B cell (primary cell): ENCODE results near the gene ZNF701. TPM values are rescaled to one million over a fixed set of nuclear protein-coding genes. Genes with fewer than 3 reads are reported as not detected.

Experiments
- ATAC-seq: fragments of 200-7000 bp; cut with Tn5 transposase; one replicate; pipeline ENCODE4 v1.10.0; 2021; ENCODE audit warnings: low read depth, mild to moderate bottlenecking, moderate number of reproducible peaks, moderate library complexity
- CTCF ChIA-PET: fragments of 350-600 bp; sonication (Branson Sonifier 250); formaldehyde crosslinking; loops from one replicate; lab custom pipeline; 2021; ENCODE audit warnings: antibody characterized with exemption, inconsistent platforms; lab: Charles Lee
- POLR2A ChIA-PET: fragments of 350-600 bp; sonication (Branson Sonifier 250); formaldehyde crosslinking; loops from one replicate; lab custom pipeline; 2021; ENCODE audit warnings: antibody characterized with exemption; lab: Charles Lee
- DNase-seq: peaks from one replicate; pipeline ENCODE4 v3.0.0; 2013
- H2AFZ ChIP-seq: 2 replicates; pipeline ENCODE4 v1.6.1; 2012; ENCODE audit warnings: mild to moderate bottlenecking, low read depth, low read length; ENCODE audit not compliant: insufficient read depth, poor library complexity, severe bottlenecking
- H3K27ac ChIP-seq, 2 donors: 1 replicate in 1 of 2; 2 replicates in 1 of 2; pipeline ENCODE4 v1.5.1; 2012 to 2013; ENCODE audit warnings: low read length in 2 of 2, mild to moderate bottlenecking in 2 of 2, moderate library complexity in 1 of 2
- H3K27me3 ChIP-seq, 4 experiments: fragments of 200-600 bp in 1 of 4; sonication (generic) in 1 of 4; replicated peaks in 1 of 4; 1 replicate in 2 of 4; 2 replicates in 2 of 4; pipeline versions ENCODE4 v1.6.1 to v1.7.0; 2013 to 2016; ENCODE audit warnings: low read length in 3 of 4, mild to moderate bottlenecking in 2 of 4, mixed read lengths in 1 of 4, moderate library complexity in 1 of 4; ENCODE audit not compliant: insufficient read depth in 4 of 4, control insufficient read depth in 3 of 4; ENCODE audit errors: control extremely low read depth in 1 of 4
- H3K36me3 ChIP-seq, 2 experiments: replicated peaks in 1 of 2; 1 replicate in 1 of 2; 2 replicates in 1 of 2; pipeline versions ENCODE4 v1.6.1 to v1.7.1; 2013; ENCODE audit warnings: low read length in 1 of 2; ENCODE audit not compliant: insufficient read depth in 2 of 2, control insufficient read depth in 1 of 2; ENCODE audit errors: control extremely low read depth in 1 of 2, extremely low read depth in 1 of 2
- H3K4me1 ChIP-seq, 2 donors: fragments of 200-600 bp in 1 of 2; sonication (generic) in 1 of 2; 1 replicate in 1 of 2; 2 replicates in 1 of 2; pipeline versions ENCODE4 v1.5.1 to v1.6.1; 2013 to 2017; ENCODE audit warnings: low read length in 2 of 2; ENCODE audit not compliant: control insufficient read depth in 2 of 2, insufficient read depth in 2 of 2
- H3K4me2 ChIP-seq: replicated peaks from 2 replicates; pipeline ENCODE3; 2012; ENCODE audit warnings: mild to moderate bottlenecking, low read depth, low read length; ENCODE audit not compliant: poor library complexity, severe bottlenecking
- H3K4me3 ChIP-seq, 5 experiments: fragments of 200-600 bp in 1 of 5; sonication (generic) in 1 of 5; 1 replicate in 3 of 5; 2 replicates in 2 of 5; pipeline versions ENCODE4 v1.5.1 to v1.7.0; 2011 to 2016; ENCODE audit warnings: low read length in 4 of 5, mild to moderate bottlenecking in 4 of 5, low read depth in 2 of 5, control low read depth in 1 of 5, moderate library complexity in 1 of 5; ENCODE audit not compliant: insufficient read depth in 1 of 5; ENCODE audit errors: control extremely low read depth in 1 of 5, extremely low read depth in 1 of 5
- H3K79me2 ChIP-seq: fragments of 200-600 bp; sonication (generic); one replicate; pipeline ENCODE4 v1.6.0; 2016; ENCODE audit warnings: low read length; ENCODE audit not compliant: control insufficient read depth, insufficient read depth
- H3K9ac ChIP-seq: fragments of 200-600 bp; sonication (generic); 2 replicates; pipeline ENCODE4 v1.6.1; 2017; ENCODE audit warnings: mild to moderate bottlenecking, low read length, moderate library complexity
- H3K9me3 ChIP-seq, 3 donors: one replicate each; pipeline versions ENCODE4 v1.6.1 to v1.7.1; 2013; ENCODE audit warnings: low read length in 2 of 3; ENCODE audit not compliant: control insufficient read depth in 2 of 3, insufficient read depth in 1 of 3; ENCODE audit errors: control extremely low read depth in 1 of 3
- H4K20me1 ChIP-seq: 2 replicates; pipeline ENCODE4 v1.6.0; 2012; ENCODE audit warnings: mild to moderate bottlenecking, low read length; ENCODE audit not compliant: insufficient read depth, control insufficient read depth, poor library complexity, severe bottlenecking
- H3K27ac Mint-ChIP-seq: one replicate; pipeline ENCODE4 v1.8.0; 2021; ENCODE audit warnings: mixed read lengths
- H3K27me3 Mint-ChIP-seq: one replicate; pipeline ENCODE4 v1.8.0; 2021; ENCODE audit warnings: mixed read lengths
- H3K4me1 Mint-ChIP-seq: one replicate; pipeline ENCODE4 v1.8.0; 2021; ENCODE audit warnings: mixed read lengths
- H3K4me3 Mint-ChIP-seq: one replicate; pipeline ENCODE4 v1.8.0; 2021; ENCODE audit warnings: mixed read lengths
- H3K9me3 Mint-ChIP-seq: one replicate; pipeline ENCODE4 v1.8.0; 2022; ENCODE audit warnings: mixed read lengths; ENCODE audit not compliant: insufficient read depth
- CTCF ChIP-seq: fragments of 200-600 bp; IDR thresholded peaks from one replicate; pipeline ENCODE4 v1.8.0; 2022; ENCODE audit warnings: antibody characterized with exemption, mild to moderate bottlenecking
- EZH2 ChIP-seq: IDR thresholded peaks from 2 replicates; pipeline ENCODE4 v1.6.1; 2012; ENCODE audit warnings: borderline replicate concordance, low read depth, mild to moderate bottlenecking, moderate library complexity, low read length; ENCODE audit not compliant: insufficient read depth, poor library complexity, severe bottlenecking
- WGBS: methylation state at CpG from one replicate; pipeline ENCODE4 v1.1.5; 2013; ENCODE audit warnings: missing lambda C conversion rate; ENCODE audit not compliant: insufficient coverage; 5-methylcytosine and 5-hydroxymethylcytosine counted together
- intact Hi-C: fragments of 100-400 bp; cut with micrococcal nuclease; formaldehyde crosslinking; loops from one replicate; pipeline ENCODE4 v1.10.0; 2022
- polyA plus RNA-seq: library from polyadenylated mRNA; depleted of rRNA; stranded (reverse); fragments of >200 nt; gene quantifications from 2 replicates; pipeline ENCODE4 v1.2.3, GENCODE V29; 2012
- total RNA-seq, 2 donors: library from RNA; stranded (reverse); fragments of 120-200 nt in 1 of 2; gene quantifications; 1 replicate in 1 of 2; 2 replicates in 1 of 2; pipeline versions ENCODE4 v1.2.3 to v1.2.4, GENCODE V29; 2013 to 2022

The ZNF701 gene
- total and polyA plus RNA-seq, 2 donors (not counting 1 experiment from before 2014, with no cell fraction given), result 13.0 to 49.2 TPM

- H2AFZ ChIP-seq, result no peak overlapping the region
Measured at GRCh38 chr19:52542984-52543664, 27.0 kb upstream of the ZNF701 start.

More at GRCh38 chr19:52542984-52543664, 27.0 kb upstream of the ZNF701 start:
- Mint-ChIP-seq H3K4me3 (no peak overlapping the region), H3K9me3 (peaks cover 2% of the 10 kb centered on the region), H3K4me1 (peaks cover 12% of the 10 kb centered on the region), H3K27me3 (no peaks in the 10 kb centered on the region), H3K27ac (no peak overlapping the region)
- ATAC-seq (no peak), DNase-seq (no peak)
- no peak overlapping the region for H3K27ac ChIP-seq
- H3K36me3 ChIP-seq, result peaks cover 2 to 39% of the 10 kb centered on the region in 2 experiments
- peaks cover 33% of the 10 kb centered on the region for H3K79me2 ChIP-seq
- no peaks in the 10 kb centered on the region for H4K20me1 ChIP-seq
- H3K4me1 ChIP-seq, result no peaks in the 10 kb centered on the region
- no peak overlapping the region for H3K9ac ChIP-seq
- ChIA-PET CTCF (interaction anchor here (0.7 to 1.3 kb wide), 2 partner anchors 14 to 16 kb away, joined by 3 read pairs; partner anchors contain the start of gene ZNF808), POLR2A (no interaction called here)
- intact Hi-C loops, result no loop called here
- H3K4me2 ChIP-seq, result no peak overlapping the region
- no peak for TF ChIP-seq CTCF
- TF ChIP-seq EZH2, result no peak
- no peaks in the 10 kb centered on the region for H3K27me3 ChIP-seq
- no peak overlapping the region for H3K4me3 ChIP-seq
- WGBS, result 84% methylated on average over 4 of the region's 8 CpGs
- H3K9me3 ChIP-seq, result peaks cover 0 to 39% (median 0%) of the 10 kb centered on the region in 3 donors
